Activated B cell treated with CpG ODN at 0.5 μM for 24 hours (primary cell): Measurements from ENCODE around the gene ZBTB1. TPM values are rescaled to one million over a fixed set of nuclear protein-coding genes. Genes with fewer than 3 reads are reported as not detected.

Experiments used
- ATAC-seq: fragments of 200-7000 bp; cut with Tn5 transposase; one replicate; pipeline ENCODE4 v1.10.0; 2021; ENCODE audit warnings: low read depth, mild to moderate bottlenecking, moderate library complexity
- CTCF ChIA-PET: fragments of 350-600 bp; sonication (Branson Sonifier 250); formaldehyde crosslinking; loops from one replicate; lab custom pipeline; 2021; ENCODE audit warnings: antibody characterized with exemption; lab: Charles Lee
- POLR2A ChIA-PET: fragments of 350-600 bp; sonication (Branson Sonifier 250); formaldehyde crosslinking; loops from one replicate; lab custom pipeline; 2021; ENCODE audit warnings: antibody characterized with exemption; lab: Charles Lee
- DNase-seq: peaks from one replicate; pipeline ENCODE4 v3.0.0; 2022
- H3K27ac Mint-ChIP-seq: one replicate; pipeline ENCODE4 v1.8.0; 2020; ENCODE audit warnings: mixed read lengths
- H3K27me3 Mint-ChIP-seq: one replicate; pipeline ENCODE4 v1.8.0; 2021; ENCODE audit warnings: mixed read lengths
- H3K36me3 Mint-ChIP-seq: one replicate; pipeline ENCODE4 v1.8.0; 2021; ENCODE audit warnings: low read depth, mixed read lengths
- H3K4me1 Mint-ChIP-seq: one replicate; pipeline ENCODE4 v1.8.0; 2021; ENCODE audit warnings: mixed read lengths
- H3K4me3 Mint-ChIP-seq: one replicate; pipeline ENCODE4 v1.8.0; 2020; ENCODE audit warnings: mild to moderate bottlenecking, mixed read lengths
- H3K9me3 Mint-ChIP-seq: one replicate; pipeline ENCODE4 v1.8.0; 2020; ENCODE audit warnings: mixed read lengths
- intact Hi-C: fragments of 100-400 bp; cut with micrococcal nuclease; formaldehyde crosslinking; loops from one replicate; pipeline ENCODE4 v1.15.1; 2024
- total RNA-seq: library from RNA; stranded (reverse); gene quantifications from 2 replicates; pipeline ENCODE4 v1.2.3, GENCODE V29; 2022
- TF ChIP-seq, protein P1 (sequence below): fragments of 200-600 bp; IDR thresholded peaks from one replicate; pipeline ENCODE4 v1.8.0; 2022; ENCODE audit warnings: antibody characterized with exemption, mild to moderate bottlenecking

ZBTB1 gene
- total RNA-seq, 1 donor from 2014 or later = 60.7 TPM

DNA sequence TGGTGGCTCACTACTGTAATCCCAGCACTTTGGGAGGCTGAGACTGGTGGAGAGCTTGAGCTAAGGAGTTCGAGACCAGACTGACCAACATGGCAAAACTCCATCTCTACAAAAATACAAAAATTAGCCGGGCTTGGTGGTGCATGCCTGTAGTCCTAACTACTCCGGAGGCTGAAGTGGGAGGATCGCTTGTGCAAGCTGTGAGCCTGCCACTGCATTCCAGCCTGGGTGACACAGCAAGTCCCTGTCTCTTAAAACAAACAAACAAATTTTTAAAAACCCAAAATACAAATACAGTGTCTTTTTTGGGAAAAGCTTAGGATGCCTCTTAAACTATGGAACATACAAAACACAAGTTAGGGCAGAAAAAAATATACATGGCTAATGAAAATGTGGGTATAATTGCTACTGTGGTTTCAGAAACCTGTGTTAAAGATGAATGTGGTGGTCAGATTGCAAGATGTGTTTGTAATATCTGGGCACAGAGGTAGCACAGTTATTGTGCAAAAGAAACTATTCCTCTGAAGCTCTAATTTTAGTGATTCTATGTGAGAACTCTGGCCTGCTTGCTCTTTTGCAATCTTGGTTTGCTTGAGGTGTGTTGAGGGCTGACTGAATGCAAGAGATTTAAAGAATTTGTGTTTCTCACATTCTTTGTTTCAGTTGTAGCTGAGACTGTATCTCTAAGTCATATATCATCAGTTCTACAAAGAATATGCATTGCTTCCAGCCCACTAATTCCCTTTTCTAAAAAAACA lies 32.1 kb downstream of the ZBTB1 start:
- ChIA-PET POLR2A (interaction anchor here (0.6 kb wide), 2 partner anchors 34 to 90 kb away, joined by 3 to 6 read pairs; no protein-coding TSS in a partner anchor), CTCF (no interaction called here)

DNA sequence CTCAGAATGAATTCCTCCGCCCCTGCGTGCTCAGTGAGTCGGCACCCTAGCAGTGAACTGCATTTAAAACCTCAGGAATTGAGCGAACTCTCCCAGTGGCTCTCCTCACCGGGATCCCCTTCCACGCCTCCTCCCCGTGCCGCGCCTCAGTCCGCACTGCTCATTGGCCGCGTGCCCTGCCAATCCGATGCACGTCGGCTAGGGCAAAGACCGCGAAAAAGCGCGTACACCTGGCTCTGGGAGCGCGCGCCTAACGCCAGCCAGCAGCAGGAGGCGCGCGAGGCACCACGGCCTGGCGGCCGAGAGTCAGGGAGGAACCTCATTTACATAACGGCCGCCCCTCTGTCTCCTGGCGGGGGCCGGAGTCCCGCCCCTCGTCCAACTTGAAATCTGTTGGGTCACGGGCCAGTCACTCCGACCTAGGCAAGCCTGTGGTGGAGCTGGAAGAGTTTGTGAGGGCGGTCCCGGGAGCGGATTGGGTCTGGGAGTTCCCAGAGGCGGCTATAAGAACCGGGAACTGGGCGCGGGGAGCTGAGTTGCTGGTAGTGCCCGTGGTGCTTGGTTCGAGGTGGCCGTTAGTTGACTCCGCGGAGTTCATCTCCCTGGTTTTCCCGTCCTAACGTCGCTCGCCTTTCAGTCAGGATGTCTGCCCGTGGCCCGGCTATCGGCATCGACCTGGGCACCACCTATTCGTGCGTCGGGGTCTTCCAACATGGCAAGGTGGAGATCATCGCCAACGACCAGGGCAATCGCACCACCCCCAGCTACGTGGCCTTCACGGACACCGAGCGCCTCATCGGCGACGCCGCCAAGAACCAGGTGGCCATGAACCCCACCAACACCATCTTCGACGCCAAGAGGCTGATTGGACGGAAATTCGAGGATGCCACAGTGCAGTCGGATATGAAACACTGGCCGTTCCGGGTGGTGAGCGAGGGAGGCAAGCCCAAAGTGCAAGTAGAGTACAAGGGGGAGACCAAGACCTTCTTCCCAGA lies 35.9 kb downstream of the ZBTB1 start, which contains the start of gene HSPA2:
Gene HSPA2 (plus strand): TSS at position 534 of the 995 bp plus-strand sequence. CDS start 109 bp downstream, at position 643.
- H3K4me1 Mint-ChIP-seq = peaks cover 33% of the 10 kb centered on the region
- CTCF ChIA-PET = interaction anchor here (0.6 to 1.4 kb wide), 5 partner anchors 8 to 95 kb away, joined by 3 to 5 read pairs (median 4); no protein-coding TSS in a partner anchor
- peak within 1 kb of the TSS; percentile 96 for H3K27ac Mint-ChIP-seq
- H3K36me3 Mint-ChIP-seq = peaks cover 7% of the 10 kb centered on the region
- peak; percentile 90 for ATAC-seq
- TF ChIP-seq, protein P1, sequence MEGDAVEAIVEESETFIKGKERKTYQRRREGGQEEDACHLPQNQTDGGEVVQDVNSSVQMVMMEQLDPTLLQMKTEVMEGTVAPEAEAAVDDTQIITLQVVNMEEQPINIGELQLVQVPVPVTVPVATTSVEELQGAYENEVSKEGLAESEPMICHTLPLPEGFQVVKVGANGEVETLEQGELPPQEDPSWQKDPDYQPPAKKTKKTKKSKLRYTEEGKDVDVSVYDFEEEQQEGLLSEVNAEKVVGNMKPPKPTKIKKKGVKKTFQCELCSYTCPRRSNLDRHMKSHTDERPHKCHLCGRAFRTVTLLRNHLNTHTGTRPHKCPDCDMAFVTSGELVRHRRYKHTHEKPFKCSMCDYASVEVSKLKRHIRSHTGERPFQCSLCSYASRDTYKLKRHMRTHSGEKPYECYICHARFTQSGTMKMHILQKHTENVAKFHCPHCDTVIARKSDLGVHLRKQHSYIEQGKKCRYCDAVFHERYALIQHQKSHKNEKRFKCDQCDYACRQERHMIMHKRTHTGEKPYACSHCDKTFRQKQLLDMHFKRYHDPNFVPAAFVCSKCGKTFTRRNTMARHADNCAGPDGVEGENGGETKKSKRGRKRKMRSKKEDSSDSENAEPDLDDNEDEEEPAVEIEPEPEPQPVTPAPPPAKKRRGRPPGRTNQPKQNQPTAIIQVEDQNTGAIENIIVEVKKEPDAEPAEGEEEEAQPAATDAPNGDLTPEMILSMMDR = no peak
- H3K9me3 Mint-ChIP-seq = no peaks in the 10 kb centered on the region
- intact Hi-C loops = loop anchor here (1.0 to 5.0 kb wide), 9 partner anchors 37 to 1967 kb away; partner anchors contain the start of genes CHURC1, FNTB, GPHN and MTHFD1
- POLR2A ChIA-PET = interaction anchor here (0.5 to 3.1 kb wide), 23 partner anchors 10 to 997 kb away, joined by 3 to 55 read pairs (median 3); partner anchors contain the start of genes FNTB, MTHFD1, PPP2R5E and ZBTB1
- peak; percentile 93 for DNase-seq
- H3K4me3 Mint-ChIP-seq = peak within 1 kb of the TSS; percentile 100
- H3K27me3 Mint-ChIP-seq = peaks cover 2% of the 10 kb centered on the region

More for the DNA sequence above, 32.1 kb downstream of the ZBTB1 start:
- Mint-ChIP-seq H3K36me3 (peaks cover 7% of the 10 kb centered on the region), H3K4me1 (peaks cover 21% of the 10 kb centered on the region), H3K27me3 (peaks cover 2% of the 10 kb centered on the region), H3K9me3 (no peaks in the 10 kb centered on the region), H3K4me3 (no peak overlapping the region), H3K27ac (no peak overlapping the region)
- TF ChIP-seq, protein P1 = no peak
- ATAC-seq = no peak
- intact Hi-C loops = no loop called here
- no peak for DNase-seq

DNA sequence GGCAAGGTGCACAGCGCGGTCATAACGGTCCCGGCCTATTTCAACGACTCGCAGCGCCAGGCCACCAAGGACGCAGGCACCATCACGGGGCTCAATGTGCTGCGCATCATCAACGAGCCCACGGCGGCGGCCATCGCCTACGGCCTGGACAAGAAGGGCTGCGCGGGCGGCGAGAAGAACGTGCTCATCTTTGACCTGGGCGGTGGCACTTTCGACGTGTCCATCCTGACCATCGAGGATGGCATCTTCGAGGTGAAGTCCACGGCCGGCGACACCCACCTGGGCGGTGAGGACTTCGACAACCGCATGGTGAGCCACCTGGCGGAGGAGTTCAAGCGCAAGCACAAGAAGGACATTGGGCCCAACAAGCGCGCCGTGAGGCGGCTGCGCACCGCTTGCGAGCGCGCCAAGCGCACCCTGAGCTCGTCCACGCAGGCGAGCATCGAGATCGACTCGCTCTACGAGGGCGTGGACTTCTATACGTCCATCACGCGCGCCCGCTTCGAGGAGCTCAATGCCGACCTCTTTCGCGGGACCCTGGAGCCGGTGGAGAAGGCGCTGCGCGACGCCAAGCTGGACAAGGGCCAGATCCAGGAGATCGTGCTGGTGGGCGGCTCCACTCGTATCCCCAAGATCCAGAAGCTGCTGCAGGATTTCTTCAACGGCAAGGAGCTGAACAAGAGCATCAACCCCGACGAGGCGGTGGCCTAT lies 36.8 kb downstream of the ZBTB1 start:
- Mint-ChIP-seq H3K9me3 (no peaks in the 10 kb centered on the region), H3K27ac (no peak overlapping the region), H3K36me3 (peaks cover 7% of the 10 kb centered on the region), H3K27me3 (peaks cover 2% of the 10 kb centered on the region), H3K4me3 (peak overlapping the region; percentile 100), H3K4me1 (peaks cover 33% of the 10 kb centered on the region)
- TF ChIP-seq, protein P1 = no peak
- ChIA-PET POLR2A (interaction anchor here (0.7 to 3.1 kb wide), 4 partner anchors 10 to 37 kb away, joined by 3 to 55 read pairs (median 3); partner anchors contain the start of genes ZBTB1 and ZBTB25), CTCF (no interaction called here)
- DNase-seq (peak; percentile 27), ATAC-seq (no peak)
- intact Hi-C loops = loop anchor here (2.0 to 5.0 kb wide), 4 partner anchors 221 to 1966 kb away; partner anchors contain the start of genes FNTB, GPHN and SYNE2

DNA sequence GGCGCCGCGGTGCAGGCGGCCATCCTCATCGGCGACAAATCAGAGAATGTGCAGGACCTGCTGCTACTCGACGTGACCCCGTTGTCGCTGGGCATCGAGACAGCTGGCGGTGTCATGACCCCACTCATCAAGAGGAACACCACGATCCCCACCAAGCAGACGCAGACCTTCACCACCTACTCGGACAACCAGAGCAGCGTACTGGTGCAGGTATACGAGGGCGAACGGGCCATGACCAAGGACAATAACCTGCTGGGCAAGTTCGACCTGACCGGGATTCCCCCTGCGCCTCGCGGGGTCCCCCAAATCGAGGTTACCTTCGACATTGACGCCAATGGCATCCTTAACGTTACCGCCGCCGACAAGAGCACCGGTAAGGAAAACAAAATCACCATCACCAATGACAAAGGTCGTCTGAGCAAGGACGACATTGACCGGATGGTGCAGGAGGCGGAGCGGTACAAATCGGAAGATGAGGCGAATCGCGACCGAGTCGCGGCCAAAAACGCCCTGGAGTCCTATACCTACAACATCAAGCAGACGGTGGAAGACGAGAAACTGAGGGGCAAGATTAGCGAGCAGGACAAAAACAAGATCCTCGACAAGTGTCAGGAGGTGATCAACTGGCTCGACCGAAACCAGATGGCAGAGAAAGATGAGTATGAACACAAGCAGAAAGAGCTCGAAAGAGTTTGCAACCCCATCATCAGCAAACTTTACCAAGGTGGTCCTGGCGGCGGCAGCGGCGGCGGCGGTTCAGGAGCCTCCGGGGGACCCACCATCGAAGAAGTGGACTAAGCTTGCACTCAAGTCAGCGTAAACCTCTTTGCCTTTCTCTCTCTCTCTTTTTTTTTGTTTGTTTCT lies 37.6 kb downstream of the ZBTB1 start:
- POLR2A ChIA-PET = interaction anchor here (0.7 to 3.1 kb wide), 3 partner anchors 9 to 38 kb away, joined by 3 to 55 read pairs (median 3); partner anchors contain the start of genes ZBTB1 and ZBTB25
- Mint-ChIP-seq H3K4me3 (peak overlapping the region; percentile 100), H3K9me3 (no peaks in the 10 kb centered on the region), H3K4me1 (peaks cover 33% of the 10 kb centered on the region), H3K27ac (peak overlapping the region; percentile 15), H3K36me3 (peaks cover 7% of the 10 kb centered on the region), H3K27me3 (peaks cover 2% of the 10 kb centered on the region)
- CTCF ChIA-PET = no interaction called here
- intact Hi-C loops = loop anchor here (2.0 to 5.0 kb wide), 4 partner anchors 220 to 1965 kb away; partner anchors contain the start of genes FNTB, GPHN and SYNE2
- no peak for ATAC-seq
- TF ChIP-seq, protein P1 = no peak
- DNase-seq = peak; percentile 25
